ENCODE results near the gene PRG3.
"Not testable (repeated sequence)": the region's sequence is repeated elsewhere in the genome, so short reads cannot be mapped to it uniquely, and the experiment has no call there.

PRG3 gene

GRCh38 chr11:57408771-57409170, 27.8 kb upstream of the PRG3 start:
- DNase-seq (ENCODE audit: low spot score) = no peak

- DNase-seq (ENCODE audit: low spot score) = no peak
These were observed 27.1 kb upstream of the PRG3 start for GRCh38 chr11:57407941-57408475.

GRCh38 chr11:57407010-57407920, 26.3 kb upstream of the PRG3 start:
- no peak for DNase-seq (ENCODE audit: low spot score)

GRCh38 chr11:57406337-57406904, 25.5 kb upstream of the PRG3 start:
- DNase-seq (ENCODE audit: low spot score) = no peak

GRCh38 chr11:57405271-57405860, 24.4 kb upstream of the PRG3 start:
- no peak for DNase-seq (ENCODE audit: low spot score)

GRCh38 chr11:57403802-57404147, 22.8 kb upstream of the PRG3 start:
- no peak for DNase-seq (ENCODE audit: low spot score)

- DNase-seq (ENCODE audit: low spot score) = not testable (repeated sequence)
These were observed 22.3 kb upstream of the PRG3 start for GRCh38 chr11:57403003-57403801.

- no peak for DNase-seq (ENCODE audit: low spot score)
These were observed 21.4 kb upstream of the PRG3 start for GRCh38 chr11:57402188-57403002.

GRCh38 chr11:57399972-57400578, 19.1 kb upstream of the PRG3 start:
- no peak for DNase-seq (ENCODE audit: low spot score)

- DNase-seq (ENCODE audit: low spot score) = no peak
These were observed 18.3 kb upstream of the PRG3 start for GRCh38 chr11:57399221-57399620.

GRCh38 chr11:57397394-57397990, 16.5 kb upstream of the PRG3 start:
- DNase-seq (ENCODE audit: low spot score) = no peak

GRCh38 chr11:57396744-57397143, 15.8 kb upstream of the PRG3 start:
- DNase-seq (ENCODE audit: low spot score) = no peak

- no peak for DNase-seq (ENCODE audit: low spot score)
These were observed 15.1 kb upstream of the PRG3 start for GRCh38 chr11:57395905-57396623.

- no peak for DNase-seq (ENCODE audit: low spot score)
These were observed 13.4 kb upstream of the PRG3 start for GRCh38 chr11:57394203-57394965.

GRCh38 chr11:57392763-57393105, 11.8 kb upstream of the PRG3 start:
- no peak for DNase-seq (ENCODE audit: low spot score)

GRCh38 chr11:57392066-57392762, 11.3 kb upstream of the PRG3 start:
- no peak for DNase-seq (ENCODE audit: low spot score)

- no peak for DNase-seq (ENCODE audit: low spot score)
These were observed 10.6 kb upstream of the PRG3 start for GRCh38 chr11:57391539-57391938.

GRCh38 chr11:57391111-57391510, 10.2 kb upstream of the PRG3 start:
- DNase-seq (ENCODE audit: low spot score) = no peak

GRCh38 chr11:57390535-57390934, 9.6 kb upstream of the PRG3 start, which contains the start of gene PRG2:
Gene PRG2 (minus strand): TSS chr11:57390650. CDS start chr11:57389944, 706 bp downstream.
- no peak for DNase-seq (ENCODE audit: low spot score)

Data from germinal center (tissue), 1 donor.